Peyer's patch (tissue), 4 donors: ENCODE results near the gene OR5I1.

Source experiments
- POLR2A ChIP-seq, 2 donors: fragments of 450-650 bp; IDR thresholded peaks; one replicate each; pipeline ENCODE4 v1.5.1; 2017; ENCODE audit warnings: antibody characterized with exemption in 2 of 2, mild to moderate bottlenecking in 2 of 2, moderate library complexity in 2 of 2
- TF ChIP-seq, protein P1 (sequence below), 6 experiments: fragments of 450-650 bp in 4 of 6; fragments of 200-600 bp in 2 of 6; sonication (generic) in 1 of 6; IDR thresholded peaks; one replicate each; pipeline ENCODE4 v1.5.1; 2017 to 2019; ENCODE audit warnings: antibody characterized with exemption in 6 of 6, mild to moderate bottlenecking in 3 of 6, moderate library complexity in 1 of 6

DNA sequence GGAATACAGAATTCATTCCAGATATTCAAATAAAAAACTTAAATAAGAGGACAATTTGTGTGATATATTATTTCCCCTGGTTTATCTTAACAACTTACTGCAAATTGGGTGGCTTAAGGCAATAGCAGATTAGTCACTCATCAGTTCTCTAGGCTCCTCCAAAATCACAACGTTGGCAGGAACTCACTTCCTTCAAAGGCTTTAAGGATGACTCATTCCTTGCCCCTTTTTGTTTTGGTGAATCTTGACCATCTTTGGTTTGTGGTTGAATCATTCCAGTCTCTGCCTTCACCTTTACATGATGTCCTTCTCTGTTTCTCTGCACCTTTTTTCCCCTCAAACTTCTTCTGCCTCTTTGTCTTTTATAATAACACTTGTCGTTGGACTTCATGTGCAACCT, 30.2 kb upstream of the OR5I1 start:
- no peak for TF ChIP-seq POLR2A (IDR thresholded peaks at IDR 0.05)
- TF ChIP-seq, protein P1, sequence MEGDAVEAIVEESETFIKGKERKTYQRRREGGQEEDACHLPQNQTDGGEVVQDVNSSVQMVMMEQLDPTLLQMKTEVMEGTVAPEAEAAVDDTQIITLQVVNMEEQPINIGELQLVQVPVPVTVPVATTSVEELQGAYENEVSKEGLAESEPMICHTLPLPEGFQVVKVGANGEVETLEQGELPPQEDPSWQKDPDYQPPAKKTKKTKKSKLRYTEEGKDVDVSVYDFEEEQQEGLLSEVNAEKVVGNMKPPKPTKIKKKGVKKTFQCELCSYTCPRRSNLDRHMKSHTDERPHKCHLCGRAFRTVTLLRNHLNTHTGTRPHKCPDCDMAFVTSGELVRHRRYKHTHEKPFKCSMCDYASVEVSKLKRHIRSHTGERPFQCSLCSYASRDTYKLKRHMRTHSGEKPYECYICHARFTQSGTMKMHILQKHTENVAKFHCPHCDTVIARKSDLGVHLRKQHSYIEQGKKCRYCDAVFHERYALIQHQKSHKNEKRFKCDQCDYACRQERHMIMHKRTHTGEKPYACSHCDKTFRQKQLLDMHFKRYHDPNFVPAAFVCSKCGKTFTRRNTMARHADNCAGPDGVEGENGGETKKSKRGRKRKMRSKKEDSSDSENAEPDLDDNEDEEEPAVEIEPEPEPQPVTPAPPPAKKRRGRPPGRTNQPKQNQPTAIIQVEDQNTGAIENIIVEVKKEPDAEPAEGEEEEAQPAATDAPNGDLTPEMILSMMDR (IDR thresholded peaks at IDR 0.05) = no peak
